ENCODE measurements around the gene ZDHHC8. TPM values are rescaled to one million over a fixed set of nuclear protein-coding genes. Genes with fewer than 3 reads are reported as not detected.

Gene ZDHHC8
- total RNA-seq, 3 donors from 2014 or later (not counting 1 experiment from before 2014, with no cell fraction given): 64.0 to 75.6 (median 65.3) TPM

- no peak for DNase-seq
- Histone ChIP-seq H3K27me3 (ENCODE audit: control insufficient read depth, insufficient read depth, low read length) (no peaks in the 10 kb centered on the region), H3K36me3 (ENCODE audit: control insufficient read depth, insufficient read depth, low read length) (no peaks in the 10 kb centered on the region), H3K4me3 (ENCODE audit: low read length) (no peak overlapping the region), H3K4me1 (ENCODE audit: control insufficient read depth, insufficient read depth, low read length) (peaks cover 4% of the 10 kb centered on the region), H3K27ac (ENCODE audit: low read length) (no peak overlapping the region), H3K9me3 (ENCODE audit: control insufficient read depth, insufficient read depth, low read length) (no peaks in the 10 kb centered on the region)
- 85% methylated on average over 20 of the region's 20 CpGs for WGBS (ENCODE audit: insufficient coverage)
- Mint-ChIP-seq H3K27me3 (ENCODE audit: low read depth in 2 of 2) (no peaks in the 10 kb centered on the region), H3K27ac (no peak overlapping the region), H3K4me3 (no peak overlapping the region), H3K9me3 (no peaks in the 10 kb centered on the region), H3K4me1 (peaks cover 0 to 6% of the 10 kb centered on the region in 2 donors), H3K36me3 (no peaks in the 10 kb centered on the region)
- intact Hi-C loops (cut with micrococcal nuclease): no loop called here
- ATAC-seq: no peak
- no peak for TF ChIP-seq CTCF (IDR thresholded peaks at IDR 0.05)
Observed at GRCh38 chr22:20192972-20193760, 61.6 kb downstream of the ZDHHC8 start.

- ATAC-seq: no peak
- no peak for TF ChIP-seq CTCF (IDR thresholded peaks at IDR 0.05)
- Histone ChIP-seq H3K9me3 (ENCODE audit: control insufficient read depth, insufficient read depth, low read length) (no peaks in the 10 kb centered on the region), H3K4me3 (ENCODE audit: low read length) (no peak overlapping the region), H3K4me1 (ENCODE audit: control insufficient read depth, insufficient read depth, low read length) (peaks cover 4% of the 10 kb centered on the region), H3K27ac (ENCODE audit: low read length) (no peak overlapping the region), H3K36me3 (ENCODE audit: control insufficient read depth, insufficient read depth, low read length) (no peaks in the 10 kb centered on the region), H3K27me3 (ENCODE audit: control insufficient read depth, insufficient read depth, low read length) (no peaks in the 10 kb centered on the region)
- Mint-ChIP-seq H3K4me1 (peaks cover 0 to 6% of the 10 kb centered on the region in 2 donors), H3K27ac (no peak overlapping the region), H3K27me3 (ENCODE audit: low read depth in 2 of 2) (no peaks in the 10 kb centered on the region), H3K9me3 (no peaks in the 10 kb centered on the region), H3K36me3 (no peaks in the 10 kb centered on the region), H3K4me3 (no peak overlapping the region)
- intact Hi-C loops (cut with micrococcal nuclease): no loop called here
- WGBS (ENCODE audit: insufficient coverage): 90% methylated on average over 17 of the region's 17 CpGs
- DNase-seq: no peak
Observed at GRCh38 chr22:20193761-20194494, 62.3 kb downstream of the ZDHHC8 start.

- intact Hi-C loops (cut with micrococcal nuclease): no loop called here
- Mint-ChIP-seq H3K27me3 (ENCODE audit: low read depth in 2 of 2) (no peaks in the 10 kb centered on the region), H3K4me1 (peaks cover 0 to under 1% of the 10 kb centered on the region in 2 donors), H3K27ac (no peak overlapping the region), H3K4me3 (no peak overlapping the region), H3K9me3 (no peaks in the 10 kb centered on the region), H3K36me3 (no peaks in the 10 kb centered on the region)
- Histone ChIP-seq H3K36me3 (ENCODE audit: control insufficient read depth, insufficient read depth, low read length) (no peaks in the 10 kb centered on the region), H3K27me3 (ENCODE audit: control insufficient read depth, insufficient read depth, low read length) (no peaks in the 10 kb centered on the region), H3K4me1 (ENCODE audit: control insufficient read depth, insufficient read depth, low read length) (peaks cover 2% of the 10 kb centered on the region), H3K9me3 (ENCODE audit: control insufficient read depth, insufficient read depth, low read length) (no peaks in the 10 kb centered on the region), H3K4me3 (ENCODE audit: low read length) (no peak overlapping the region), H3K27ac (ENCODE audit: low read length) (no peak overlapping the region)
- 52% methylated on average over 15 of the region's 15 CpGs for WGBS (ENCODE audit: insufficient coverage)
- DNase-seq: no peak
- no peak for TF ChIP-seq CTCF (IDR thresholded peaks at IDR 0.05)
- no peak for ATAC-seq
Observed at GRCh38 chr22:20194681-20195593, 63.3 kb downstream of the ZDHHC8 start.
